ENCODE measurements around the gene MED6.

DNA sequence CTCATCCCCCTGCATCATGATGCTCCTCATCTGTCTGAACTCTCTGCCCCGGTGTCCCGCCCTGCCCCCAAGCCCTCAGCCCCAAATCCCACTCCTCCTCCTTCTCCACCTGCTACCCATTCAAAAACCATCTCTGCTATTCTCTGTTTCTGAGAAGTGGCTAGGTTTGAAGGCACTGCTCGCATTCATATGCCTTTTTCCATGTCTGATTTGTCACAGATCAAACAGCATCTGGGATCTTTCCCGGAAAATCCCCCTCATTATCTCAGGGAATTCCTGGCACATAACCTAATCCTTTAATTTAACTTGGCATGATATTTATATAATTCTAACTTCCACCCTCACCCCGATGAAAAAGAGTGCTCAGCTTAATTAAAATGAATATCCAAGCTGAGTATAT, 62.4 kb downstream of the MED6 start:
- TF ChIP-seq POLR2A (IDR thresholded peaks at IDR 0.05), result no peak
- TF ChIP-seq, protein P1, sequence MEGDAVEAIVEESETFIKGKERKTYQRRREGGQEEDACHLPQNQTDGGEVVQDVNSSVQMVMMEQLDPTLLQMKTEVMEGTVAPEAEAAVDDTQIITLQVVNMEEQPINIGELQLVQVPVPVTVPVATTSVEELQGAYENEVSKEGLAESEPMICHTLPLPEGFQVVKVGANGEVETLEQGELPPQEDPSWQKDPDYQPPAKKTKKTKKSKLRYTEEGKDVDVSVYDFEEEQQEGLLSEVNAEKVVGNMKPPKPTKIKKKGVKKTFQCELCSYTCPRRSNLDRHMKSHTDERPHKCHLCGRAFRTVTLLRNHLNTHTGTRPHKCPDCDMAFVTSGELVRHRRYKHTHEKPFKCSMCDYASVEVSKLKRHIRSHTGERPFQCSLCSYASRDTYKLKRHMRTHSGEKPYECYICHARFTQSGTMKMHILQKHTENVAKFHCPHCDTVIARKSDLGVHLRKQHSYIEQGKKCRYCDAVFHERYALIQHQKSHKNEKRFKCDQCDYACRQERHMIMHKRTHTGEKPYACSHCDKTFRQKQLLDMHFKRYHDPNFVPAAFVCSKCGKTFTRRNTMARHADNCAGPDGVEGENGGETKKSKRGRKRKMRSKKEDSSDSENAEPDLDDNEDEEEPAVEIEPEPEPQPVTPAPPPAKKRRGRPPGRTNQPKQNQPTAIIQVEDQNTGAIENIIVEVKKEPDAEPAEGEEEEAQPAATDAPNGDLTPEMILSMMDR (IDR thresholded peaks at IDR 0.05), result no peak
